Endothelial cell of umbilical vein (primary cell): Measurements from ENCODE around the gene ACBD3. TPM values are rescaled to one million over a fixed set of nuclear protein-coding genes. Genes with fewer than 3 reads are reported as not detected.

Experiments
- BruUV-seq: library from RNA; stranded (reverse); fragments of 400-500 nt; replicated peaks from 2 replicates; lab custom pipeline; 2021; lab: Mats Ljungman, UMichigan
- CTCF ChIA-PET: fragments of 300-600, 350-600 bp; sonication (Branson Sonifier 250); formaldehyde crosslinking; loops from one replicate; lab custom pipeline; 2021; ENCODE audit warnings: antibody characterized with exemption, inconsistent platforms; lab: Charles Lee
- POLR2A ChIA-PET: fragments of 300-600, 350-600 bp; sonication (Branson Sonifier 250); formaldehyde crosslinking; loops from one replicate; lab custom pipeline; 2021; ENCODE audit warnings: antibody characterized with exemption, inconsistent platforms; lab: Charles Lee
- DNase-seq: peaks from one replicate; pipeline ENCODE4 v3.0.0-alpha.2; 2011; ENCODE audit warnings: low read depth, low spot score
- FAIRE-seq: peaks from 2 replicates; lab custom pipeline; 2011; peaks lifted over from hg19 to GRCh38; lab: Jason Lieb, UNC
- H2AFZ ChIP-seq: 2 replicates; pipeline ENCODE4 v1.6.0; 2012; ENCODE audit warnings: low read depth, low read length, control low read depth, inconsistent platforms
- H3K27ac ChIP-seq: 2 replicates; pipeline ENCODE4 v1.5.1; 2011; ENCODE audit warnings: low read depth, mild to moderate bottlenecking, control low read depth, low read length, moderate library complexity; ENCODE audit not compliant: insufficient read depth
- H3K27me3 ChIP-seq, 2 experiments: 2 replicates each; pipeline versions ENCODE4 v1.6.0 to v1.6.1; 2011; ENCODE audit warnings: low read length in 2 of 2, mixed read lengths in 1 of 2; ENCODE audit not compliant: control insufficient read depth in 2 of 2, insufficient read depth in 2 of 2
- H3K36me3 ChIP-seq, 2 experiments: 2 replicates in 1 of 2; 3 replicates in 1 of 2; pipeline ENCODE4 v1.5.1; 2011; ENCODE audit warnings: low read length in 2 of 2, mild to moderate bottlenecking in 1 of 2, moderate library complexity in 1 of 2; ENCODE audit not compliant: control insufficient read depth in 2 of 2, insufficient read depth in 2 of 2; ENCODE audit errors: extremely low read depth in 1 of 2
- H3K4me1 ChIP-seq: 3 replicates; pipeline ENCODE4 v1.5.1; 2011; ENCODE audit warnings: mild to moderate bottlenecking, low read length; ENCODE audit not compliant: control insufficient read depth, insufficient read depth; ENCODE audit errors: extremely low read depth
- H3K4me2 ChIP-seq: 2 replicates; pipeline ENCODE4 v1.6.1; 2011; ENCODE audit warnings: low read length, control low read depth, mixed read lengths; ENCODE audit not compliant: insufficient read depth
- H3K4me3 ChIP-seq, 3 experiments: fragments of 200-600 bp in 1 of 3; sonication (generic), shearing (Covaris generic) in 1 of 3; replicated peaks in 1 of 3; 2 replicates each; pipeline ENCODE4 v1.5.1; 2011 to 2016; ENCODE audit warnings: control low read depth in 3 of 3, low read length in 3 of 3, mild to moderate bottlenecking in 2 of 3, inconsistent platforms in 1 of 3, low read depth in 1 of 3, moderate library complexity in 1 of 3; ENCODE audit not compliant: insufficient read depth in 1 of 3
- H3K79me2 ChIP-seq: 2 replicates; pipeline ENCODE4 v1.6.0; 2012; ENCODE audit warnings: low read length, inconsistent platforms; ENCODE audit not compliant: control insufficient read depth, insufficient read depth
- H3K9ac ChIP-seq: replicated peaks from 2 replicates; pipeline ENCODE3; 2011; ENCODE audit warnings: low read length, control low read depth; ENCODE audit not compliant: insufficient read depth; ENCODE audit errors: extremely low read depth
- H3K9me1 ChIP-seq: replicated peaks from 3 replicates; pipeline ENCODE4 v1.6.0; 2011; ENCODE audit warnings: mild to moderate bottlenecking, low read length; ENCODE audit not compliant: control insufficient read depth, insufficient read depth; ENCODE audit errors: extremely low read depth
- H3K9me3 ChIP-seq: replicated peaks from 2 replicates; pipeline ENCODE4 v1.5.1; 2012; ENCODE audit warnings: low read length, inconsistent platforms; ENCODE audit not compliant: control insufficient read depth, insufficient read depth
- H4K20me1 ChIP-seq: replicated peaks from 2 replicates; pipeline ENCODE3; 2011; ENCODE audit warnings: mild to moderate bottlenecking, low read length; ENCODE audit not compliant: control insufficient read depth, insufficient read depth; ENCODE audit errors: extremely low read depth
- CTCF ChIP-seq, 2 donors: IDR thresholded peaks; 1 replicate in 1 of 2; 2 replicates in 1 of 2; pipeline ENCODE4 v1.5.1; 2011; ENCODE audit warnings: low read length in 2 of 2, mild to moderate bottlenecking in 2 of 2, moderate library complexity in 2 of 2, control low read depth in 1 of 2, inconsistent platforms in 1 of 2, low read depth in 1 of 2; ENCODE audit not compliant: insufficient read depth in 1 of 2; ENCODE audit errors: extremely low read depth in 1 of 2
- dilution Hi-C: fragments of 300-500 bp; cut with MboI; formaldehyde crosslinking; loops from one replicate; pipeline ENCODE4 v1.15.0; 2019; ENCODE audit warnings: low sequenced_read_pairs; ENCODE audit not compliant: extremely low pct_ligation_motif_present
- intact Hi-C: fragments of 100-400 bp; cut with micrococcal nuclease; formaldehyde crosslinking; loops from one replicate; pipeline ENCODE4 v1.10.0; 2022
- polyA plus RNA-seq, 4 experiments: library from polyadenylated mRNA; depleted of rRNA in 3 of 4; stranded (reverse) in 3 of 4; unstranded in 1 of 4; fragments of >200 nt; gene quantifications; 2 replicates each; pipeline versions ENCODE4 v1.2.1 to v1.2.3, GENCODE V29; 2011 to 2012; ENCODE audit warnings: missing spikeins in 1 of 4
- total RNA-seq: library from RNA; stranded (reverse); gene quantifications from 2 replicates; pipeline ENCODE4 v1.2.3, GENCODE V29; 2021
- TF ChIP-seq, protein P1 (sequence below): IDR thresholded peaks from 2 replicates; pipeline ENCODE4 v1.6.1; 2011; ENCODE audit not compliant: insufficient read depth, insufficient read length

Gene ACBD3
- total and polyA plus RNA-seq, 2 donors (not counting 3 experiments of a cell fraction or from before 2014, with no cell fraction given): 12.3 to 36.4 TPM

- Histone ChIP-seq H3K36me3 (no peaks in the 10 kb centered on the region), H3K27me3 (no peaks in the 10 kb centered on the region), H3K27ac (no peak overlapping the region), H3K4me3 (no peak overlapping the region), H3K4me1 (peaks cover 3% of the 10 kb centered on the region), H3K9me1 (no peaks in the 10 kb centered on the region), H3K4me2 (no peak overlapping the region), H4K20me1 (no peaks in the 10 kb centered on the region), H3K79me2 (no peaks in the 10 kb centered on the region), H3K9ac (no peak overlapping the region), H2AFZ (peak overlapping the region; percentile 37), H3K9me3 (no peaks in the 10 kb centered on the region)
- peak; percentile 97 for FAIRE-seq
- ChIA-PET POLR2A (interaction anchor here (0.6 kb wide), 1 partner anchor 357 kb away, joined by 4 read pairs; no protein-coding TSS in a partner anchor), CTCF (interaction anchor here (0.6 to 4.4 kb wide), 72 partner anchors 8 to 696 kb away, joined by 3 to 145 read pairs (median 5); partner anchors contain the start of genes H3-3A, MIXL1 and PARP1)
- dilution Hi-C loops: no loop called here
- intact Hi-C loops: loop anchor here (1.0 to 2.0 kb wide), 3 partner anchors 72 to 284 kb away; partner anchors contain the start of gene PARP1
- BruUV-seq: no TSS peak
- peak; percentile 82 for DNase-seq
- TF ChIP-seq, protein P1, sequence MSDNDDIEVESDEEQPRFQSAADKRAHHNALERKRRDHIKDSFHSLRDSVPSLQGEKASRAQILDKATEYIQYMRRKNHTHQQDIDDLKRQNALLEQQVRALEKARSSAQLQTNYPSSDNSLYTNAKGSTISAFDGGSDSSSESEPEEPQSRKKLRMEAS: no peak
- TF ChIP-seq CTCF (IDR thresholded peaks at IDR 0.05; ENCODE audit: extremely low read depth in 1 of 2, insufficient read depth in 1 of 2, low read depth in 1 of 2, low read length in 2 of 2): peak; percentile 95 to 96
Measured at GRCh38 chr1:226125097-226125630, 61.4 kb downstream of the ACBD3 start.
